HEK293 (cell line): Measurements from ENCODE around the gene ELMO1.

Experiments used
- CTCF ChIA-PET: fragments of 350-600 bp; formaldehyde crosslinking; extraction: SDS; loops from one replicate; lab custom pipeline; 2021; ENCODE audit warnings: antibody characterized with exemption; lab: Yijun Ruan, JAX
- POLR2A ChIA-PET: fragments of 300-600 bp; formaldehyde crosslinking; extraction: SDS; loops from one replicate; lab custom pipeline; 2020; ENCODE audit warnings: antibody characterized with exemption, inconsistent platforms; lab: Yijun Ruan, JAX
- H3K27ac ChIP-seq: fragments of 200-500 bp; sonication (Bioruptor generic); 2 replicates; pipeline ENCODE4 v1.5.1; 2014; ENCODE audit warnings: low read depth, low read length, control low read depth, inconsistent platforms; ENCODE audit errors: extremely low read depth
- H3K36me3 ChIP-seq, 2 experiments: fragments of 200-500 bp in 1 of 2; sonication (Bioruptor generic) in 1 of 2; 1 replicate in 1 of 2; 2 replicates in 1 of 2; pipeline ENCODE4 v1.5.1; 2014 to 2017; ENCODE audit warnings: inconsistent platforms in 2 of 2, low read length in 2 of 2; ENCODE audit not compliant: control insufficient read depth in 2 of 2, insufficient read depth in 1 of 2
- H3K4me1 ChIP-seq: fragments of 200-500 bp; sonication (Bioruptor generic); 2 replicates; pipeline ENCODE4 v1.5.1; 2014; ENCODE audit warnings: mild to moderate bottlenecking, low read length, inconsistent platforms; ENCODE audit not compliant: control insufficient read depth, insufficient read depth
- H3K4me3 ChIP-seq: 2 replicates; pipeline ENCODE4 v1.5.1; 2011; ENCODE audit warnings: low read depth, mild to moderate bottlenecking, control low read depth, low read length, moderate library complexity
- H3K9me3 ChIP-seq: fragments of 200-500 bp; sonication (Bioruptor generic); 2 replicates; pipeline ENCODE4 v1.5.1; 2014; ENCODE audit warnings: low read depth, low read length, inconsistent platforms; ENCODE audit not compliant: control insufficient read depth, insufficient read depth
- BCL11B ChIP-seq: fragments of 450-650 bp; formaldehyde crosslinking; IDR thresholded peaks from 2 replicates; pipeline ENCODE4 v1.5.1; 2016; ENCODE audit warnings: low read depth, missing biosample characterization, missing genetic modification characterization
- MYNN ChIP-seq: fragments of 450-650 bp; formaldehyde crosslinking; IDR thresholded peaks from 2 replicates; pipeline ENCODE4 v1.5.1; 2016; ENCODE audit warnings: missing biosample characterization, missing genetic modification characterization, borderline replicate concordance
- ZBTB8A ChIP-seq: fragments of 450-650 bp; formaldehyde crosslinking; IDR thresholded peaks from 2 replicates; pipeline ENCODE4 v1.5.1; 2016; ENCODE audit warnings: missing biosample characterization, missing genetic modification characterization
- ZFP69B ChIP-seq: fragments of 450-650 bp; formaldehyde crosslinking; IDR thresholded peaks from 2 replicates; pipeline ENCODE4 v1.5.1; 2016; ENCODE audit warnings: missing biosample characterization, missing genetic modification characterization
- ZNF175 ChIP-seq: fragments of 450-650 bp; formaldehyde crosslinking; IDR thresholded peaks from 2 replicates; pipeline ENCODE4 v1.5.1; 2016; ENCODE audit warnings: missing biosample characterization, missing genetic modification characterization
- ZNF221 ChIP-seq: fragments of 450-650 bp; formaldehyde crosslinking; IDR thresholded peaks from 2 replicates; pipeline ENCODE4 v1.5.1; 2017; ENCODE audit warnings: missing biosample characterization, missing genetic modification characterization, borderline replicate concordance
- ZNF366 ChIP-seq: fragments of 450-650 bp; formaldehyde crosslinking; conservative IDR thresholded peaks from 2 replicates; pipeline ENCODE4 v1.5.1; 2016; ENCODE audit warnings: missing biosample characterization, missing genetic modification characterization
- ZNF37A ChIP-seq: fragments of 450-650 bp; IDR thresholded peaks from 2 replicates; pipeline ENCODE4 v1.5.1; 2018; ENCODE audit warnings: missing biosample characterization, missing genetic modification characterization
- ZNF404 ChIP-seq: fragments of 450-650 bp; formaldehyde crosslinking; IDR thresholded peaks from 2 replicates; pipeline ENCODE4 v1.5.1; 2017; ENCODE audit warnings: missing biosample characterization, missing genetic modification characterization
- ZNF488 ChIP-seq: fragments of 450-650 bp; formaldehyde crosslinking; IDR thresholded peaks from 2 replicates; pipeline ENCODE4 v1.5.1; 2016; ENCODE audit warnings: missing biosample characterization, missing genetic modification characterization
- ZNF624 ChIP-seq: fragments of 450-650 bp; formaldehyde crosslinking; IDR thresholded peaks from 2 replicates; pipeline ENCODE4 v1.5.1; 2017; ENCODE audit warnings: missing biosample characterization, missing genetic modification characterization
- ZNF629 ChIP-seq: fragments of 450-650 bp; formaldehyde crosslinking; IDR thresholded peaks from 2 replicates; pipeline ENCODE4 v1.5.1; 2017; ENCODE audit warnings: missing biosample characterization, missing genetic modification characterization
- ZNF658 ChIP-seq: fragments of 450-650 bp; formaldehyde crosslinking; IDR thresholded peaks from 2 replicates; pipeline ENCODE4; 2016; ENCODE audit warnings: missing biosample characterization, missing genetic modification characterization
- ZNF670 ChIP-seq: fragments of 450-650 bp; formaldehyde crosslinking; IDR thresholded peaks from 2 replicates; pipeline ENCODE4 v1.5.1; 2016; ENCODE audit warnings: missing biosample characterization, missing genetic modification characterization, low read depth
- ZNF776 ChIP-seq: fragments of 450-650 bp; formaldehyde crosslinking; IDR thresholded peaks from 2 replicates; pipeline ENCODE4 v1.5.0; 2017; ENCODE audit warnings: missing biosample characterization, missing genetic modification characterization, borderline replicate concordance
- ZNF791 ChIP-seq: fragments of 450-650 bp; formaldehyde crosslinking; IDR thresholded peaks from 2 replicates; pipeline ENCODE4 v1.5.1; 2016; ENCODE audit warnings: missing biosample characterization, missing genetic modification characterization
- ZXDB ChIP-seq: fragments of 450-650 bp; formaldehyde crosslinking; IDR thresholded peaks from 2 replicates; pipeline ENCODE4 v1.5.1; 2016; ENCODE audit warnings: missing biosample characterization, missing genetic modification characterization
- TF ChIP-seq, protein P1 (sequence below): fragments of 450-650 bp; formaldehyde crosslinking; IDR thresholded peaks from 2 replicates; pipeline ENCODE4 v1.5.1; 2016; ENCODE audit warnings: missing biosample characterization, missing genetic modification characterization
- TF ChIP-seq, protein P2 (sequence below): fragments of 450-650 bp; formaldehyde crosslinking; IDR thresholded peaks from 2 replicates; pipeline ENCODE4 v1.5.1; 2017; ENCODE audit warnings: missing biosample characterization, missing genetic modification characterization
- TF ChIP-seq, protein P3 (sequence below): fragments of 450-650 bp; formaldehyde crosslinking; IDR thresholded peaks from 2 replicates; pipeline ENCODE4 v1.5.1; 2016; ENCODE audit warnings: missing biosample characterization, missing genetic modification characterization
- TF ChIP-seq, protein P4 (sequence below): fragments of 450-650 bp; formaldehyde crosslinking; IDR thresholded peaks from 2 replicates; pipeline ENCODE4 v1.5.1; 2017; ENCODE audit warnings: missing biosample characterization, missing genetic modification characterization

The ELMO1 gene

GRCh38 chr7:36961693-36962092, 487.0 kb downstream of the ELMO1 start:
- H3K36me3 ChIP-seq: no peaks in the 10 kb centered on the region
- no peaks in the 10 kb centered on the region for H3K9me3 ChIP-seq
- ChIA-PET POLR2A (no interaction called here), CTCF (interaction anchor here (0.7 to 0.8 kb wide), 3 partner anchors 10 to 220 kb away, joined by 3 to 4 read pairs (median 3); no protein-coding TSS in a partner anchor)
- no peak overlapping the region for H3K4me3 ChIP-seq
- peaks cover 8% of the 10 kb centered on the region for H3K4me1 ChIP-seq
- H3K27ac ChIP-seq: no peak overlapping the region
- TF ChIP-seq ZFP69B: no peak
- no peak for TF ChIP-seq ZNF629 (tag by site-specific recombination)
- no peak for TF ChIP-seq ZNF791 (tag by site-specific recombination)
- TF ChIP-seq ZNF658 (tag by site-specific recombination): no peak
- no peak for TF ChIP-seq ZNF175
- TF ChIP-seq ZNF670 (tag by site-specific recombination): no peak
- TF ChIP-seq ZNF366 (tag by site-specific recombination): no peak
- TF ChIP-seq MYNN (tag by site-specific recombination): no peak
- TF ChIP-seq BCL11B (tag by site-specific recombination): no peak
- no peak for TF ChIP-seq ZXDB (tag by site-specific recombination)
- TF ChIP-seq ZNF404 (tag by site-specific recombination): no peak
- TF ChIP-seq, protein P1, sequence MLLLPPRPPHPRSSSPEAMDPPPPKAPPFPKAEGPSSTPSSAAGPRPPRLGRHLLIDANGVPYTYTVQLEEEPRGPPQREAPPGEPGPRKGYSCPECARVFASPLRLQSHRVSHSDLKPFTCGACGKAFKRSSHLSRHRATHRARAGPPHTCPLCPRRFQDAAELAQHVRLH (tag by site-specific recombination): no peak
- no peak for TF ChIP-seq ZNF776 (tag by site-specific recombination)
- TF ChIP-seq, protein P2, sequence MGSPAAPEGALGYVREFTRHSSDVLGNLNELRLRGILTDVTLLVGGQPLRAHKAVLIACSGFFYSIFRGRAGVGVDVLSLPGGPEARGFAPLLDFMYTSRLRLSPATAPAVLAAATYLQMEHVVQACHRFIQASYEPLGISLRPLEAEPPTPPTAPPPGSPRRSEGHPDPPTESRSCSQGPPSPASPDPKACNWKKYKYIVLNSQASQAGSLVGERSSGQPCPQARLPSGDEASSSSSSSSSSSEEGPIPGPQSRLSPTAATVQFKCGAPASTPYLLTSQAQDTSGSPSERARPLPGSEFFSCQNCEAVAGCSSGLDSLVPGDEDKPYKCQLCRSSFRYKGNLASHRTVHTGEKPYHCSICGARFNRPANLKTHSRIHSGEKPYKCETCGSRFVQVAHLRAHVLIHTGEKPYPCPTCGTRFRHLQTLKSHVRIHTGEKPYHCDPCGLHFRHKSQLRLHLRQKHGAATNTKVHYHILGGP: no peak
- TF ChIP-seq, protein P3, sequence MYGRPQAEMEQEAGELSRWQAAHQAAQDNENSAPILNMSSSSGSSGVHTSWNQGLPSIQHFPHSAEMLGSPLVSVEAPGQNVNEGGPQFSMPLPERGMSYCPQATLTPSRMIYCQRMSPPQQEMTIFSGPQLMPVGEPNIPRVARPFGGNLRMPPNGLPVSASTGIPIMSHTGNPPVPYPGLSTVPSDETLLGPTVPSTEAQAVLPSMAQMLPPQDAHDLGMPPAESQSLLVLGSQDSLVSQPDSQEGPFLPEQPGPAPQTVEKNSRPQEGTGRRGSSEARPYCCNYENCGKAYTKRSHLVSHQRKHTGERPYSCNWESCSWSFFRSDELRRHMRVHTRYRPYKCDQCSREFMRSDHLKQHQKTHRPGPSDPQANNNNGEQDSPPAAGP (tag by site-specific recombination): no peak
- TF ChIP-seq ZNF624: no peak
- TF ChIP-seq ZNF37A (tag by site-specific recombination): no peak
- no peak for TF ChIP-seq ZNF221 (tag by site-specific recombination)
- TF ChIP-seq, all 188 proteins: peak for 0

- Histone ChIP-seq H3K36me3 (no peaks in the 10 kb centered on the region), H3K27ac (no peak overlapping the region), H3K4me1 (peaks cover 5% of the 10 kb centered on the region), H3K9me3 (no peaks in the 10 kb centered on the region), H3K4me3 (no peak overlapping the region)
- CTCF ChIA-PET: interaction anchor here (0.5 to 1.7 kb wide), 5 partner anchors 10 to 237 kb away, joined by 3 to 6 read pairs (median 3); no protein-coding TSS in a partner anchor
- POLR2A ChIA-PET: no interaction called here
- TF ChIP-seq, protein P4, sequence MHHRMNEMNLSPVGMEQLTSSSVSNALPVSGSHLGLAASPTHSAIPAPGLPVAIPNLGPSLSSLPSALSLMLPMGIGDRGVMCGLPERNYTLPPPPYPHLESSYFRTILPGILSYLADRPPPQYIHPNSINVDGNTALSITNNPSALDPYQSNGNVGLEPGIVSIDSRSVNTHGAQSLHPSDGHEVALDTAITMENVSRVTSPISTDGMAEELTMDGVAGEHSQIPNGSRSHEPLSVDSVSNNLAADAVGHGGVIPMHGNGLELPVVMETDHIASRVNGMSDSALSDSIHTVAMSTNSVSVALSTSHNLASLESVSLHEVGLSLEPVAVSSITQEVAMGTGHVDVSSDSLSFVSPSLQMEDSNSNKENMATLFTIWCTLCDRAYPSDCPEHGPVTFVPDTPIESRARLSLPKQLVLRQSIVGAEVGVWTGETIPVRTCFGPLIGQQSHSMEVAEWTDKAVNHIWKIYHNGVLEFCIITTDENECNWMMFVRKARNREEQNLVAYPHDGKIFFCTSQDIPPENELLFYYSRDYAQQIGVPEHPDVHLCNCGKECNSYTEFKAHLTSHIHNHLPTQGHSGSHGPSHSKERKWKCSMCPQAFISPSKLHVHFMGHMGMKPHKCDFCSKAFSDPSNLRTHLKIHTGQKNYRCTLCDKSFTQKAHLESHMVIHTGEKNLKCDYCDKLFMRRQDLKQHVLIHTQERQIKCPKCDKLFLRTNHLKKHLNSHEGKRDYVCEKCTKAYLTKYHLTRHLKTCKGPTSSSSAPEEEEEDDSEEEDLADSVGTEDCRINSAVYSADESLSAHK (tag by site-specific recombination): no peak
- TF ChIP-seq ZNF221 (tag by site-specific recombination): no peak
- TF ChIP-seq ZBTB8A (tag by site-specific recombination): no peak
- TF ChIP-seq ZNF488 (tag by site-specific recombination): no peak
Observed at GRCh38 chr7:36961097-36961496, 487.6 kb downstream of the ELMO1 start.
